Mononuclear cell (primary cell): Measurements from ENCODE around the gene CERK. TPM values are rescaled to one million over a fixed set of nuclear protein-coding genes. Genes with fewer than 3 reads are reported as not detected.

Experiments used
- H3K27me3 ChIP-seq: 2 replicates; pipeline ENCODE4 v1.6.0; 2011; ENCODE audit warnings: low read length, control low read depth; ENCODE audit not compliant: insufficient read depth
- H3K4me1 ChIP-seq: 2 replicates; pipeline ENCODE4 v1.5.1; 2011; ENCODE audit warnings: mild to moderate bottlenecking, low read length, control low read depth; ENCODE audit not compliant: insufficient read depth
- H3K4me3 ChIP-seq: 2 replicates; pipeline ENCODE4 v1.5.1; 2011; ENCODE audit warnings: mild to moderate bottlenecking, low read length, moderate library complexity
- H3K9me3 ChIP-seq: 2 replicates; pipeline ENCODE4 v1.5.1; 2011; ENCODE audit warnings: low read depth, mild to moderate bottlenecking, control low read depth, low read length
- total RNA-seq: library from RNA; depleted of rRNA; stranded (reverse); fragments of >200 nt; gene quantifications from one replicate; pipeline ENCODE4 v1.2.3, GENCODE V29; 2012

The CERK gene
- total RNA-seq, 1 donor: 53.8 TPM

GRCh38 chr22:46756097-46756496 lies 18.0 kb upstream of the CERK start:
- peaks cover 4% of the 10 kb centered on the region for H3K9me3 ChIP-seq
- H3K4me3 ChIP-seq: no peak overlapping the region
- H3K27me3 ChIP-seq: no peaks in the 10 kb centered on the region
- H3K4me1 ChIP-seq: peaks cover 69% of the 10 kb centered on the region

- Histone ChIP-seq H3K4me1 (peaks cover 72% of the 10 kb centered on the region), H3K27me3 (no peaks in the 10 kb centered on the region), H3K9me3 (peaks cover 4% of the 10 kb centered on the region), H3K4me3 (no peak overlapping the region)
These were observed 17.5 kb upstream of the CERK start for GRCh38 chr22:46755525-46755924.

- no peak overlapping the region for H3K4me3 ChIP-seq
These were observed 16.8 kb upstream of the CERK start for GRCh38 chr22:46754826-46755225.

GRCh38 chr22:46754110-46754799 lies 16.2 kb upstream of the CERK start:
- Histone ChIP-seq H3K27me3 (no peaks in the 10 kb centered on the region), H3K4me1 (peaks cover 85% of the 10 kb centered on the region), H3K9me3 (peaks cover 4% of the 10 kb centered on the region), H3K4me3 (no peak overlapping the region)

More at GRCh38 chr22:46754826-46755225, 16.8 kb upstream of the CERK start:
- H3K27me3 ChIP-seq: no peaks in the 10 kb centered on the region
- peaks cover 4% of the 10 kb centered on the region for H3K9me3 ChIP-seq
- H3K4me1 ChIP-seq: peaks cover 79% of the 10 kb centered on the region

- Histone ChIP-seq H3K4me3 (no peak overlapping the region), H3K27me3 (no peaks in the 10 kb centered on the region), H3K9me3 (peaks cover 4% of the 10 kb centered on the region), H3K4me1 (peaks cover 86% of the 10 kb centered on the region)
These were observed 15.7 kb upstream of the CERK start for GRCh38 chr22:46753761-46754109.

- H3K4me3 ChIP-seq: no peak overlapping the region
- peaks cover 4% of the 10 kb centered on the region for H3K9me3 ChIP-seq
- peaks cover 86% of the 10 kb centered on the region for H3K4me1 ChIP-seq
- no peaks in the 10 kb centered on the region for H3K27me3 ChIP-seq
These were observed 15.3 kb upstream of the CERK start for GRCh38 chr22:46753360-46753759.

- H3K4me1 ChIP-seq: peaks cover 84% of the 10 kb centered on the region
- H3K4me3 ChIP-seq: no peak overlapping the region
- H3K9me3 ChIP-seq: peaks cover 4% of the 10 kb centered on the region
- H3K27me3 ChIP-seq: no peaks in the 10 kb centered on the region
These were observed 14.9 kb upstream of the CERK start for GRCh38 chr22:46752988-46753310.

GRCh38 chr22:46752286-46752987 lies 14.4 kb upstream of the CERK start:
- no peaks in the 10 kb centered on the region for H3K27me3 ChIP-seq
- H3K4me3 ChIP-seq: no peak overlapping the region
- peaks cover 79% of the 10 kb centered on the region for H3K4me1 ChIP-seq
- H3K9me3 ChIP-seq: peaks cover 4% of the 10 kb centered on the region

GRCh38 chr22:46750863-46751443 lies 12.9 kb upstream of the CERK start:
- Histone ChIP-seq H3K27me3 (no peaks in the 10 kb centered on the region), H3K4me3 (no peak overlapping the region), H3K4me1 (peaks cover 65% of the 10 kb centered on the region)

DNA sequence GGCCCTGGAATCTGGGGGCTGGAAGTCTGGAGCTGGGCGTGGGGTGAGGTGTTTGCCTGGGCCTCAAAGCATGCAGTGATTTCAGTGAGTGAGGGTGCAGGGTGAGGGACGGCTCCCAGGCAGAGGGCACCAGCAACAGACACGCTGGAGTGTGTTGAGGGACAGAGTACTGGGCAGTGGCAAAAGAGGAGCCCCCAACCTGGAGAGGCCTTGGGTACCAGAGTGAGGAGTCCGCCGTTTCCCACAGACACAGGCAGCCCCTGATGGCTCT lies 12.4 kb upstream of the CERK start:
- Histone ChIP-seq H3K27me3 (no peaks in the 10 kb centered on the region), H3K9me3 (no peaks in the 10 kb centered on the region), H3K4me3 (no peak overlapping the region), H3K4me1 (peaks cover 61% of the 10 kb centered on the region)

More at GRCh38 chr22:46750863-46751443, 12.9 kb upstream of the CERK start:
- H3K9me3 ChIP-seq: no peaks in the 10 kb centered on the region

GRCh38 chr22:46749682-46750529 lies 11.9 kb upstream of the CERK start:
- H3K4me1 ChIP-seq: peaks cover 55% of the 10 kb centered on the region
- H3K9me3 ChIP-seq: no peaks in the 10 kb centered on the region
- no peak overlapping the region for H3K4me3 ChIP-seq
- H3K27me3 ChIP-seq: no peaks in the 10 kb centered on the region

DNA sequence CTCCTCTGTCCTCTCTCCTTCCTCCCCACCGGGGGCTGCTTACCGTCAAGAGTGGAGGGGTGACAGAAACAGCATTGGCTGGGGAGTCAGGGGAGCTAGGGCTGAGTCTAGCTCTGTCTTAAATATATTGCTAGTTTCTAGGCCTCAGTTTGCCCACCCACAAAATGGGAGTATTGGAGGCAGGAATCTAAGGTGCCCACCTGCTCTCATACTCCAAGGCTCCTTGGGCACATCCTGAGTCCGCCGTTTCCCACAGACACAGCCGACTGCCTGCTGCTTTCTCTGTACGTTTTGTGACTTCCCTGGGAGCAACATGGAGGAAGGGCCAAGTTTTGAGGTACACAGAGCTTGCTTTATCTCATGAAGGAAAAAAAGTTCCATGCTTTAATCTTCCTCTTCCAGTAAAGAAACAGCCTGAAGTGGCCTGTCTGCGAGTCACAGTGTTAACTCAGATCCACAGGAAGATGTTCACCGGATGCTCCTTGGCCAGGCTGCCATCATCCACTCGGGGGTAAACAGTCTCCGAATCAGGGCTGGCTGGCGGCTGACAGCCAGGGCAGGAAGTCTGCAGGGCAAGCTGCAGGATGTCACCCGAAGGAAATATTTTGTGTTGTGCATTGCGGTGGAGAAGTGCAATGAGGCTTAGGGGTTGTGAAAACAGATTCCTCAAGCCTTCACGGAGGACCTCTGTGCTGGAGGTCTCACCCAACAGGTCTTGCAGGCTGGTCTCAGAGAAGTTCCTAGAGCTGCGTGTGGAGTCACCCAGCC lies 11.0 kb upstream of the CERK start:
- Histone ChIP-seq H3K4me3 (no peak overlapping the region), H3K9me3 (no peaks in the 10 kb centered on the region), H3K4me1 (peaks cover 47% of the 10 kb centered on the region), H3K27me3 (no peaks in the 10 kb centered on the region)

DNA sequence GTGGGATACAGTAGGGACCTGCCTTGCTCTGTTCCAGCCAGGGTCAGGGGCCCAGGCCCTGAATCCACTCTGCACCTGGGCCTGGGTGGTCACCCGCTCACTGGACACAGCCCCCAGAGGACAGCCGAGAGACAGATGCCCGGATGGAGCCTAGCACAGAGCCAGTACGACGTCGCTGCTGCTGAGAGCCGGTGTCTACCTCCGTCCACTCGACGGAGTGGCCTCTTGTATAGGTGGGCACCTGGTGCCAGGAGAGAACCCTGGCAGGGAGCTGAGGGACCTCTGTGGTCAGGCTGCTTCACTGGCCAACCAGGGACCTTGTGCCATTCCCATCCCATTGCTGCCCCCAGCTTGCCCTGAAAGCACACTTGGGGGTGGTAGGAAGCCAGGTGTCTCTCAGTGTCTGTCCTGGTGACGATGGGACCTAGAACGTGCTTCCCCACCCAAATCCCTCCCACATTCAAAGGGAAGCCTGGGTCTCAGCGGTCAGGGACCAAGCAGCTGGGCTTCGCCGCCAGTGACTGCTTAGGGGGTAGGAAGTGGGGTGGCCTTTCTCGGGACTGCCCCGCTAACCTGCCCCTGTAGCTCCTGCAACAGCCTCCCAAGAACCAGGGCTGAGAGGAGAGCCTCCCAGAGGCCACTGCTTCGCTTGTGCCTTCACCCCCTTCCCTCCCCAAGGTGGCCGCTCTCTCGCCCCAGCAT lies 10.3 kb upstream of the CERK start:
- Histone ChIP-seq H3K4me3 (no peak overlapping the region), H3K27me3 (no peaks in the 10 kb centered on the region)

GRCh38 chr22:46747646-46748045 lies 9.6 kb upstream of the CERK start:
- no peaks in the 10 kb centered on the region for H3K9me3 ChIP-seq
- H3K27me3 ChIP-seq: no peaks in the 10 kb centered on the region
- no peak overlapping the region for H3K4me3 ChIP-seq
- H3K4me1 ChIP-seq: peaks cover 35% of the 10 kb centered on the region

More for the DNA sequence above, 10.3 kb upstream of the CERK start:
- H3K9me3 ChIP-seq: no peaks in the 10 kb centered on the region
- peaks cover 39% of the 10 kb centered on the region for H3K4me1 ChIP-seq
